GM10266 (cell line): ENCODE data around the gene POMP.

Experiments
- DNase-seq: peaks from one replicate; pipeline ENCODE4 v3.0.0; 2012; ENCODE audit errors: extremely low spot score
- TF ChIP-seq, protein P1 (sequence below): IDR thresholded peaks from 2 replicates; pipeline ENCODE4 v1.5.1; 2012; ENCODE audit warnings: mild to moderate bottlenecking, low read depth; ENCODE audit not compliant: control insufficient read depth, insufficient read depth; ENCODE audit errors: missing control alignments

Gene POMP, protein sequence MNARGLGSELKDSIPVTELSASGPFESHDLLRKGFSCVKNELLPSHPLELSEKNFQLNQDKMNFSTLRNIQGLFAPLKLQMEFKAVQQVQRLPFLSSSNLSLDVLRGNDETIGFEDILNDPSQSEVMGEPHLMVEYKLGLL

DNA sequence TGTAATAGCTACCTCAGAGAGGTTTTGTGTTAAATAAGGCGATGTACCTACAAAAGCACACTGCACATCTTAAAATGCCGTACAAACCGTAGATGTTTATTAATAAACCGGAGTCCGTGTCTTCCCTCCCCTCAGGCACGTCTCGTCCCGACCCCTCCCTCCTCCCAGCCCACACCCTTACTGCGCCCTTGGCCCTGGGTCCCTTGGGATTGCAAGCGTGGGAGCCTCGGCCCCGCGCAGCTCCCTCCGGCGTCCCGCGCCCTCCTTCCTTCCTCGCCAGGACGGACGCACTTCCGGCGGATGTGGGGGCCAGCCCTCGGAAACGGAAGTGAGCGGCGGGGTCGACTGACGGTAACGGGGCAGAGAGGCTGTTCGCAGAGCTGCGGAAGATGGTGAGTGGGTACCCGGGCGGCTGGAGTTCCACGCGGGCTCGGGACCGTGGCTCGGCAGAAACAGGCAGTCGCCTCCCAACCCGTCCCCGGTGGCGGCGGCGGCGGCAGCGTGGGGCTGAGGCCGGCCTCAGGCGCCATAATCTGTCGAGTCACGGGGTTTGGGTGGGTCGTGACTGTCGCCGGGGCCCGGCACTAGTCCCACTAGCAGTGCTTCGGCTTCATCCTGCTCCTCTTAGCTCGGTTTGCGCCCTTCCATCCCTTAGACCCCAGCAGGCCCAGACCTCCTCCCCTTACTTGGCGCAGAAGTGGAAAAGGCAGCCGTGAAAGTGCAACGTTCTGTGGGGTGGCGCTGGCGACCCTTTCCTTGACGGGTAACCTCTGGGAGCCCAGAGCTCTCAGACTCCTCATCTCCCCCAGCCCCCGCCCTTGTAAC lies at the start of gene POMP:
Gene POMP (plus strand): TSS at position 335 of the 825 bp plus-strand sequence. CDS start 55 bp downstream, at position 390.
- TF ChIP-seq, protein P1, sequence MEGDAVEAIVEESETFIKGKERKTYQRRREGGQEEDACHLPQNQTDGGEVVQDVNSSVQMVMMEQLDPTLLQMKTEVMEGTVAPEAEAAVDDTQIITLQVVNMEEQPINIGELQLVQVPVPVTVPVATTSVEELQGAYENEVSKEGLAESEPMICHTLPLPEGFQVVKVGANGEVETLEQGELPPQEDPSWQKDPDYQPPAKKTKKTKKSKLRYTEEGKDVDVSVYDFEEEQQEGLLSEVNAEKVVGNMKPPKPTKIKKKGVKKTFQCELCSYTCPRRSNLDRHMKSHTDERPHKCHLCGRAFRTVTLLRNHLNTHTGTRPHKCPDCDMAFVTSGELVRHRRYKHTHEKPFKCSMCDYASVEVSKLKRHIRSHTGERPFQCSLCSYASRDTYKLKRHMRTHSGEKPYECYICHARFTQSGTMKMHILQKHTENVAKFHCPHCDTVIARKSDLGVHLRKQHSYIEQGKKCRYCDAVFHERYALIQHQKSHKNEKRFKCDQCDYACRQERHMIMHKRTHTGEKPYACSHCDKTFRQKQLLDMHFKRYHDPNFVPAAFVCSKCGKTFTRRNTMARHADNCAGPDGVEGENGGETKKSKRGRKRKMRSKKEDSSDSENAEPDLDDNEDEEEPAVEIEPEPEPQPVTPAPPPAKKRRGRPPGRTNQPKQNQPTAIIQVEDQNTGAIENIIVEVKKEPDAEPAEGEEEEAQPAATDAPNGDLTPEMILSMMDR, result no peak
- DNase-seq, result peak; percentile 89

GRCh38 chr13:28609381-28609780 lies 49.5 kb upstream of the POMP start:
- DNase-seq, result no peak
- TF ChIP-seq, protein P1, result no peak

- no peak for DNase-seq
Measured at GRCh38 chr13:28609926-28610325, 49.0 kb upstream of the POMP start.

GRCh38 chr13:28610996-28611395 lies 47.9 kb upstream of the POMP start:
- TF ChIP-seq, protein P1, result no peak
- DNase-seq, result no peak

More at GRCh38 chr13:28609926-28610325, 49.0 kb upstream of the POMP start:
- TF ChIP-seq, protein P1, result no peak

- no peak for DNase-seq
- TF ChIP-seq, protein P1, result no peak
Measured at GRCh38 chr13:28611654-28612131, 47.2 kb upstream of the POMP start.

GRCh38 chr13:28613562-28613961 lies 45.4 kb upstream of the POMP start:
- TF ChIP-seq, protein P1, result no peak
- no peak for DNase-seq

DNA sequence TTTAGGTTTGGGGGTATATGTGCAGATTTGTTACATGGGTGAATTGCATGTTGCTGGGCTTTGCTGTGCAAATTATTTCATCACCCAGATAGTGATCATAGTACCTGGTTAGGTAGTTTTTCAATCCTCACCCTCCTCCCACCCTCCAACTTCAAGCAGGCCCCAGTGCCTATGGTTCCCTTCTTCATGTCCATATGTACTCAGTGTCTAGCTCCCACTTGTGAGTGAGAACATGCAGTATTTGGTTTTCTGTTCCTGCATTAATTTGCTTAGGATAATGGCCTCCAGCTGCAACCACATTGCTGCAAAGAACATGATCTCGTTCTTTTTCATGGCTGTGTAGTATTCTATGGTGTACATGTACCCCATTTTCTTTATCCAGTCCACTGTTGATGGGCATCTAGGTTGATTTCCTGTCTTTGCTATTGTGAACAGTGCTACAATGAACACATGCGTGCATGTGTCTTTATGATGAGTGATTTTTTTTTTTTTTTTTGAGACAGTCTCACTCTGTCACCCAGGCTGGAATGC lies 42.9 kb upstream of the POMP start:
- TF ChIP-seq, protein P1, result no peak
- no peak for DNase-seq
